GM20000 (cell line): ENCODE data around the gene CECR2.
"Not testable (repeated sequence)": the region's sequence is repeated elsewhere in the genome, so short reads cannot be mapped to it uniquely, and the experiment has no call there.

Experiments used
- DNase-seq: peaks from one replicate; pipeline ENCODE4 v3.0.0; 2012; ENCODE audit warnings: low spot score
- TF ChIP-seq, protein P1 (sequence below): IDR thresholded peaks from 2 replicates; pipeline ENCODE4 v1.5.1; 2012; ENCODE audit warnings: mild to moderate bottlenecking, control low read depth; ENCODE audit errors: extremely low read depth, missing control alignments

The CECR2 gene

DNA sequence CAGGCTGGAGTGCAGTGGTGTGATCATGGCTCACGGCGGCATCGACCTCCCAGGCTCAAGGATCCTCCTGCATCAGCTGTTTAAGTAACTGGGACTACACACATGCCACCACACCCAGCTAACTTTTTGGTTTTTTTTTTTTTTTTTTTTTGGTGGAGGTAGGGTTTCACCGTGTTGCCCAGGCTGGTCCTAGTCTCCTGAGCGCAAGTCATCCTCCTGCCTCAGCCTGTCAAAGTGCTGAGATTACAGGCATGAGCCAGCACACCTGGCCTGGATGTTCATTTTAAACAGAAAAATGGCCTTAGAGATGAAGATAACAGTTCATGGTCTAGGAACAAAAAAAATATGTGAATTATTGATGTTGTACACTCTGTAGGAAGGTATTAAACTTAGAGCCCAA is 180.4 kb downstream of the CECR2 start:
- no peak for DNase-seq
- TF ChIP-seq, protein P1, sequence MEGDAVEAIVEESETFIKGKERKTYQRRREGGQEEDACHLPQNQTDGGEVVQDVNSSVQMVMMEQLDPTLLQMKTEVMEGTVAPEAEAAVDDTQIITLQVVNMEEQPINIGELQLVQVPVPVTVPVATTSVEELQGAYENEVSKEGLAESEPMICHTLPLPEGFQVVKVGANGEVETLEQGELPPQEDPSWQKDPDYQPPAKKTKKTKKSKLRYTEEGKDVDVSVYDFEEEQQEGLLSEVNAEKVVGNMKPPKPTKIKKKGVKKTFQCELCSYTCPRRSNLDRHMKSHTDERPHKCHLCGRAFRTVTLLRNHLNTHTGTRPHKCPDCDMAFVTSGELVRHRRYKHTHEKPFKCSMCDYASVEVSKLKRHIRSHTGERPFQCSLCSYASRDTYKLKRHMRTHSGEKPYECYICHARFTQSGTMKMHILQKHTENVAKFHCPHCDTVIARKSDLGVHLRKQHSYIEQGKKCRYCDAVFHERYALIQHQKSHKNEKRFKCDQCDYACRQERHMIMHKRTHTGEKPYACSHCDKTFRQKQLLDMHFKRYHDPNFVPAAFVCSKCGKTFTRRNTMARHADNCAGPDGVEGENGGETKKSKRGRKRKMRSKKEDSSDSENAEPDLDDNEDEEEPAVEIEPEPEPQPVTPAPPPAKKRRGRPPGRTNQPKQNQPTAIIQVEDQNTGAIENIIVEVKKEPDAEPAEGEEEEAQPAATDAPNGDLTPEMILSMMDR = no peak

DNA sequence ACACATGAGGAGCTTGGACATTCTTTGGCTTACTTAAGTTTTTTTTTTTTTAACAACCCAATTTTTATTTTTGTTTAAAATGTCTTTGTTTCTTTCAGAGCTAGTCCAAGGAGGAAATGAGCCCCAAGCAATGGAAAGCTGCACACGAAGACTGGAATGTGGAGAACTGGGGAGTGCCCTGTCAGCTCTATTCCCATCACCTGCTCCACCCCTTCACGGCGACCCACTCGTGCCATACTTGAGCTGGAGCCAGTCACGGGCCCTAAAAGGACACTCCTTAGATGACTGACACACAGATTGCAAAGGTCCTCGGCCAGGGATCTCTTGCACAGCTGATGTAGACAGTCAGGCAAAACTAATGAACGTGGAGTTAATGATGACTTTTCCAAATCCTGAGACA is 183.5 kb downstream of the CECR2 start:
- DNase-seq = no peak
- TF ChIP-seq, protein P1 = no peak

DNA sequence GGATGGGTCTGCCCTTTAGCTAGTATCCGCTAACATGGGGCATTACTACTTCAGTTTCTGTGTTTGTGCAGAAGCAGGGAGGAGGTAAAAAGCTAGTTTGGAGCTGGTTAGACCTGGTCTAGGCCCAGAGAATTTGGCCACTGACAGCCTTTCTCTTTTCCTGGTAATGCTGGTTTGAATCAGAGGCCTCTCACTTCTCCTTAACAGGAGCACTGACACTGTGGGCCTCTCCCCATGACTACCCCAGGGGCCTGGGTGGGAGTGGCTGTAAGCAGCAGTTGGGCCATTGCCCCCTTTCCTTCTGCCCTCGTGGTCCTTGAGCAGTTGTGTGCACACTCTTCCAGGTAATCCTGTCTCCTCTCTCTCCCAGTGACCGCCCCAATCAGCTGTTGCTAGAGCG is 185.6 kb downstream of the CECR2 start:
- TF ChIP-seq, protein P1 = no peak
- DNase-seq = no peak

DNA sequence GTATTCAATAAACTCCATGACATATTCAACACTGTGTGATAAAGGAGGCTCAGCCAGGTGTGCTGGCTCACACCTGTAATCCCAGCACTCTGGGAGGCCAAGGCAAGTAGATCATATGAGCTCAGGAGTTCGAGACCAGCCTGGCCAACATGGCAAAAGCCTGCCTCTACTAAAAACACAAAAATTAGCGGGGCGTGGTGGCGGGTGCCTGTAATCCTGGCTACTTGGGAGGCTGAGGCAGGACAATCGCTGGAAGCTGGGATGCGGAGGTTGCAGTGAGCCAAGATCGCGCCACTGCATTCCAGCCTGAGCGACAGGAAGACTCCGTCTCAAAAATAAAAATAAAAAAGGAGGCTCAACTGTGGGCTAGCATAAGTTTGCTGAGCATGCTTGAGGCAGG is 189.9 kb downstream of the CECR2 start:
- no peak for DNase-seq
- TF ChIP-seq, protein P1 = no peak

DNA sequence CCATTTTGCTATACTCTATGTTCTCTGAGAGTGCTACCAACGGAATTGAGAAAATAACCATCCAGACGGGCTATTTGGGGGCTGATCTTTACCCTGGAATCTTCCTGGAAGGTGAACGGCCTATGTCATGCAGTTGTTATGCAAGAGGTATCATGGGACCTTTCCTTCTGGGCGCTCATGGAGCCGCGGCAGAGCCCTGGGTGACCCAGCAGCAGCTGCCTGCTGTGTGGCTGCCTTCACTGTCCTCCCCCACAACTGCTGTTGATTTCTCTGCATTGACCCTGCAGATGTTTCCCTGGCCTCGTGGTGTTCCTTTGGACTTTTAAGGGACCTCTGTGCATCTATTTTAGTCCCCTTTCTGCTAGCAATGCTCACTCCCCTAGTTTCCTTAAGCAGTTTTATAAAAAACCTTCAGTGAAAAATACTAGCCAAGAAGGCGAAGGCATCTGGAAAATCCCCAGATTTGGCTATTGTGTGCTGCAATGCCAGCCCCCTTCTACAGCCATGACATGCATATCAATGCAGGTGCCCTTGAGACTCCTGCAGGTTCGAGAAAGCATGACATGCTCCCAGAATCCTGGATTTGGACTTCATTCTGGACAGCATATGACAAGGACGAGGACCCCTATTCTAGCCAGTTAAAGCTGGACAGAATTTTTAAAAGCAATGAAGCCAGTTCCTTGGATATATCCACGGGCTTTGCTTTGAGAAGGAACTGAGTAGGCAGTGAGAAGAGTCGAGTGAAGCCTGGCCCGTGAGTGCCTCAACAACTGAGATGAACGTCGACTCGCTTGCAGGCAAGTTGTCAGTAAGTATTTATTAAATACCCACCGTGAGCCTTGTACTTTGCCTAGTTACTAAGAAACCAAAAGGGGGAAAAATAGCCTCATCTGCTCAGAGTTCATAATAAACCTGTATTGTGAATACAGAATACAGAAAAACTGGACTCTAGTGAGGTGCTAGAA is 193.9 kb downstream of the CECR2 start, which contains the start of gene SLC25A18:
Gene SLC25A18, plus strand, starts transcription at position 593 of the 965 bp plus-strand sequence. CDS start 16,447 bp downstream, outside the sequence.
- TF ChIP-seq, protein P1 = no peak
- no peak for DNase-seq

DNA sequence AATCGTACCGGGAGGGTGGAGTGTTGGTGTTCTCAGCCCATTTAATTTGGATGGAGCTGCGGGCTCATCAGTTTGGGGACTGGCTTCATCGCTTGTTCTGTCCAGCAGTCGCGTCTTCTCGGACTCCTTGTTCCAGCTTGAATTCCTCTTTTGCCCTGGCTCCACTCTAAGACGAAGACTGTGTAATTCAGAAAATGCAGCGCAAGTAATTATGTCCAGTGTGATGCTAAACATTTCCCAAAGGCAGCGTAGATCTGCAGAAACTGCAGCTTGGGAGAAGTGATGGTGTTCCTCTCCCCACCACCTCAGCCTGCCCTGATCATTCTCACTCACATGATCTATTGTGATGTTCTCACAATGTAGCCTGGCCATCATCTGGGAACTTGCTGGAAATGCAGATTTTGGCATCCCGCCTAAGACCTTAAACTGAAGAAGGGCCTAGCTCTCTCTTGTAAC is 194.7 kb downstream of the CECR2 start:
- DNase-seq = no peak
- TF ChIP-seq, protein P1 = no peak

DNA sequence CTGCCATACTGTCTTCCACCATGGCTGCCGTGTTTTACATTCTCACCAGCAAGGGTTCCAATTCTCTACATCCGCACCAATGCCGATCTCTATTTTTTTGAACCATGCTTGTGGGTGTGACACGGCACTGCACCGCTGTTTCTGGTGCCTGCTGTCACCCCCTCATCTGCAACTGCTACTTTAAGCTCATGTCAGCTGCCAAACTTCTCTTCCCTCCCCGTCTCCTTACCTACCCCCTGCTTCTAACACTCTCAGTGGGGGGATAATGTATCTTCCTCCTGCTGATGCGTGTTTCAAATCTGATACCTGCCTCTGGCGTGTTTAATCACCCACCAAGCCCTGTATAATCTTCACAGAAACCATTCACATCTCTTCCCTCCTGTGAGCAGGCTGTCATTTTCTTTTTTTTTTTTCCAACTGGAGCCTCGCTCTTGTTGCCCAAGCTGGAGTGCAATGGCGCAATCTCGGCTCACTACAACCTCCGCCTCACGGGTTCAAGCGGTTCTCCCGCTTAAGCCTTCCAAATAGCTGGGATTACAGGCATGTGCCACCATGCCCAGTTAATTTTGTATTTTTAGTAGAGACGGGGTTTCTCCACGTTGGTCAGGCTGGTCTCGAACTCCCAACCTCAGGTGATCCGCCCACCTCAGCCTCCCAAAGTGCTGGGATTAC is 196.9 kb downstream of the CECR2 start:
- not testable (repeated sequence) for DNase-seq
